Stimulated activated naive CD8-positive, alpha-beta T cell treated with anti-CD3 and anti-CD28 coated beads, Interleukin-15, amount 100 ng/mL, for 72 hours (primary cell): ENCODE data around the gene SMG9.
"Not testable (repeated sequence)": the region's sequence is repeated elsewhere in the genome, so short reads cannot be mapped to it uniquely, and the experiment has no call there.

Experiments used
- ATAC-seq: fragments of 150-1000 bp; cut with Tn5 transposase; 2 replicates; pipeline ENCODE4 v1.10.0; 2021; ENCODE audit warnings: mild to moderate bottlenecking, moderate library complexity
- DNase-seq, 2 donors: peaks; one replicate each; pipeline ENCODE4 v3.0.0; 2021 to 2022
- H3K27ac Mint-ChIP-seq, 2 donors: one replicate each; pipeline ENCODE4 v1.8.0; 2022; ENCODE audit warnings: mild to moderate bottlenecking in 2 of 2, mixed read lengths in 2 of 2, moderate library complexity in 2 of 2
- H3K27me3 Mint-ChIP-seq: one replicate; pipeline ENCODE4 v1.8.0; 2022; ENCODE audit warnings: mixed read lengths
- H3K4me1 Mint-ChIP-seq: one replicate; pipeline ENCODE4 v1.8.0; 2022; ENCODE audit warnings: mild to moderate bottlenecking, mixed read lengths
- H3K4me3 Mint-ChIP-seq, 2 donors: one replicate each; pipeline ENCODE4 v1.8.0; 2022; ENCODE audit warnings: mild to moderate bottlenecking in 2 of 2, mixed read lengths in 2 of 2, moderate library complexity in 1 of 2
- H3K9me3 Mint-ChIP-seq, 2 donors: one replicate each; pipeline ENCODE4 v1.8.0; 2022; ENCODE audit warnings: mixed read lengths in 2 of 2

The SMG9 gene

GRCh38 chr19:43783636-43784035, 28.9 kb upstream of the SMG9 start:
- no peak for ATAC-seq
- Mint-ChIP-seq H3K27ac (peak overlapping the region in 1 of 2 donors; percentile 72), H3K27me3 (peaks cover under 1% of the 10 kb centered on the region), H3K4me3 (peak overlapping the region; percentile 39 to 68), H3K9me3 (no peaks in the 10 kb centered on the region), H3K4me1 (peaks cover 58% of the 10 kb centered on the region)
- DNase-seq: no peak

GRCh38 chr19:43782689-43783231, 28.0 kb upstream of the SMG9 start:
- Mint-ChIP-seq H3K4me1 (peaks cover 67% of the 10 kb centered on the region), H3K27ac (peak overlapping the region; percentile 14 to 26), H3K27me3 (no peaks in the 10 kb centered on the region), H3K4me3 (peak overlapping the region; percentile 56 to 68), H3K9me3 (no peaks in the 10 kb centered on the region)
- ATAC-seq (no peak), DNase-seq (peak in 1 of 2 donors; percentile 39)

GRCh38 chr19:43782311-43782660, 27.5 kb upstream of the SMG9 start:
- Mint-ChIP-seq H3K27me3 (no peaks in the 10 kb centered on the region), H3K27ac (peak overlapping the region in 1 of 2 donors; percentile 26), H3K9me3 (no peaks in the 10 kb centered on the region), H3K4me3 (peak overlapping the region; percentile 56 to 64), H3K4me1 (peaks cover 72% of the 10 kb centered on the region)
- ATAC-seq (no peak), DNase-seq (peak in 1 of 2 donors; percentile 23)

DNA sequence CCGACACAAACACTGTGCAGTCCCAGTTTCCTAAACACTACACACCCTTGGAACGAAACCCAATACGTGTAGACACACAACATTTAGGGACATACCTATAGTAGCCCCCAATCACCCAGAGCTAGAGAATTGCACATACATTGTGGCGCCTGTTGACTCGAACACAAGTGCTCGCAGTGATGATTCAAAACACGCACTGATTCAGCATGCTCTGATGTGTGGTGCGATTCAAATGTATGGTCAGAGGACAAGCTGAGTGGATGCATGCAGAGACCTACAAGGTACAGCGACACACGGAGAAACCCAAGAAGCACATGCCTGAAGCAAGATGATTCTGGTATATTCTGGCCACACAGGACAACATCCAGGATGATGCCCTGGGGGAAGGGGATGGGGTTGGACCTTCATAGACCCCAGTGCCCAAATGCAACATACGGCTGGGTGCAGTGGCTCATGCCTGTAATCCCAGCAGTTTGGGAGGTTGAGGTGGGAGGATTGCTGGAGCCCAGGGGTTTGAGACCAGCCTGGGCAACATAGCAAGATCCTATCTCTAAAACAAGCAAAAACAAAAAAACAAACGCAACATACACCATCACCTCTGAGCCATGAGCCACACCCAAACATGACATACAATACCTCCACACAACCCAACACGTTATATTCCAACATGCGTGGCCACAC, 27.0 kb upstream of the SMG9 start:
- Mint-ChIP-seq H3K27me3 (no peaks in the 10 kb centered on the region), H3K4me1 (peaks cover 77% of the 10 kb centered on the region), H3K9me3 (no peaks in the 10 kb centered on the region), H3K27ac (no peak overlapping the region), H3K4me3 (peak overlapping the region; percentile 82 to 88)
- ATAC-seq (peak; percentile 2), DNase-seq (peak in 1 of 2 donors; percentile 36)

DNA sequence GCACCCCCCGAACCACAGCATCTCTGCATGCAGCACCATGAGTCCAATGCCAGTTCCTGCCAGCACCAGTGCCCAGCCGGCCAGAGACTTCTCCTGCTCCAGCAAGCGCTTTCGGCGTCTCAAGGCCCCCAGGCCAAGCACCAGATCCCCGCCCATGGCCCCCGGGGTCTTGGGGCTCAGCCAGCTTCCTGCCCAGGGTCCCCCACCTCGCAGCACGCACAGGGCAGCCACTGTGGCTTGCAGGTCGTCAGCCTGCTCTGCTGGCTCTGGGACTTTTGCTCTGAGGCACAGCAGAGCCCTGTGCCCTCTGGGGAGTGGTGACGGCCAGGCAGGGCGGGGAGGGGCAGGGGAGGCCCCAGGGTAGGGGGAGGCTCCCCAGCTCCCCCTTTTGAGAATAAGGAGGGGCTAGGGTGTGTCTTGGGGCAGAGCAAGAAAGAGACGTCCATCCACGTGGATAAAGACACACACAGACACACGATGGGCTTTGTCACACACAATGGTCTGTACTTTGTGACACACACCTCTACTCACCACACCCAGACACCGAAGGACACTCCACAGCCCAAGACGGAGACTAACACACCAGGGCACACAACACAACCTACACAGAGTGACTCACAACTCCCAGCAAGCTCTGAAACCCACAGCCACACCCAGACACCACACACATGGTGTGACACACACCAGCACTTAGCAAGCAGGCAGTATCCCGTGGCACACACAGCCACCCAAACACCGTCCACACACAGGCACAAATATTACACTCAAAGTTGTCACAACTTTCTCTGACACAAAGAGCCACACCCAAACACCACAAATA, 26.2 kb upstream of the SMG9 start, which contains the start of gene KCNN4:
TSS of gene KCNN4 (minus strand) at position 268 of the 820 bp plus-strand sequence. CDS start at position 156, 112 bp downstream.
- Mint-ChIP-seq H3K4me1 (peaks cover 85% of the 10 kb centered on the region), H3K27me3 (no peaks in the 10 kb centered on the region), H3K27ac (peak within 1 kb of the TSS; percentile 88 to 95), H3K9me3 (no peaks in the 10 kb centered on the region), H3K4me3 (peak within 1 kb of the TSS; percentile 82 to 88)
- DNase-seq (peak; percentile 60 to 79), ATAC-seq (peak; percentile 80)

DNA sequence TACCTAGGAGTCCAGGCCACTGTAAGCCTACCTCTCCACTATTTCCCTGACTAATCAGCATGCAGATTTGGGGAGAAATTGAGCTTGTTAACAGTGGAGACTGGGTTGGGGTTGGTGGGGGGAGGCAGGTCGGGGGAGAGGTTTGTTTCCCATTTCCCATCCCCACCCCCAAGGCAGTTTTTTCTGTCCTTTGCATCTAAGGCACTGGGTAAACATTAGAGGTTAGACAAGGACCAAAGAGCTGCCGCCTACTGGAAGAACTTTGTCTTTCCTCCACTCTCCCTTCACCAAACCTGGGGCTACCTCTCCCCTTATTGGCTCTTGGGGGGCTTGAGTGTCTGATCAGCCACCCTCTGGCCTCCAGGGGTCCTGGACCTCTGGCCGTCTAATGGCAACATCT, 25.1 kb upstream of the SMG9 start:
- DNase-seq (no peak), ATAC-seq (no peak)
- H3K27me3 Mint-ChIP-seq: no peaks in the 10 kb centered on the region
- H3K9me3 Mint-ChIP-seq: no peaks in the 10 kb centered on the region
- H3K4me3 Mint-ChIP-seq: peak overlapping the region; percentile 82 to 88
- H3K4me1 Mint-ChIP-seq: peaks cover 90% of the 10 kb centered on the region
- H3K27ac Mint-ChIP-seq: peak overlapping the region; percentile 56 to 95

GRCh38 chr19:43779147-43779819, 24.5 kb upstream of the SMG9 start:
- ATAC-seq (no peak), DNase-seq (no peak)
- Mint-ChIP-seq H3K4me1 (peaks cover 86% of the 10 kb centered on the region), H3K27me3 (no peaks in the 10 kb centered on the region), H3K4me3 (peak overlapping the region; percentile 82 to 88), H3K9me3 (no peaks in the 10 kb centered on the region), H3K27ac (peak overlapping the region; percentile 48 to 95)

- Mint-ChIP-seq H3K4me1 (peaks cover 80% of the 10 kb centered on the region), H3K4me3 (peak overlapping the region; percentile 82 to 88), H3K27me3 (no peaks in the 10 kb centered on the region), H3K9me3 (no peaks in the 10 kb centered on the region), H3K27ac (peak overlapping the region in 1 of 2 donors; percentile 95)
- no peak for ATAC-seq
- DNase-seq: no peak
Observed at GRCh38 chr19:43778651-43779050, 23.9 kb upstream of the SMG9 start.

DNA sequence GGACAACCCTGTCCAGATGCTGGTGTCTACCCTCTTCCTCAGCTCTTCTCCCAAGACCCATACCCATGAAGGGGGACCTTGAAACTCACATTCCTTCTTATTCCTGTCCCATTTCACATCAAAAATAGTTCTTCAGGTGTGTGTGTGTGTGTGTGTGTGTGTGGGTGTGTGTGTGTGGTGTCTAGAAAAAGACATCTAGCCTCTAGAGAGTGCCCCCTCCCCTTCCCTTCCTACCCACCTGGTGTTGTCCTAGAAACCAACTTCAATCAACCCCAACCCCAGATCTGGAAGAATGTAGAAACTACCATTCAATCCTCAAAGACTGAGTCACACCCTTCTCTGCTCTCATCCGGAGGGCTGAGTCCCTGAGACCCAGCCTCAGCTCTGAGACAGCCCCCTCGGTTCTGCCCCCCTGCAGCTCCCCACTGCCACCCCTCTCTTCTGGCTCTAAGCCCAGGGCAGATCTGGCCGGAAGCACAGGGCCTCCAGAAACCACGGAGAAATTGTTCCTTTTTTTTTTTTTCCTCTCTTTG, 22.5 kb upstream of the SMG9 start:
- Mint-ChIP-seq H3K4me1 (peaks cover 68% of the 10 kb centered on the region), H3K27ac (peak overlapping the region; percentile 22 to 77), H3K9me3 (no peaks in the 10 kb centered on the region), H3K27me3 (no peaks in the 10 kb centered on the region), H3K4me3 (peak overlapping the region; percentile 82 to 88)
- ATAC-seq (peak; percentile 44), DNase-seq (peak in 1 of 2 donors; percentile 44)

- H3K4me1 Mint-ChIP-seq: peaks cover 58% of the 10 kb centered on the region
- H3K4me3 Mint-ChIP-seq: peak overlapping the region; percentile 69 to 82
- ATAC-seq: peak; percentile 40
- peak overlapping the region in 1 of 2 donors; percentile 73 for H3K27ac Mint-ChIP-seq
- peak; percentile 38 to 70 for DNase-seq
- no peaks in the 10 kb centered on the region for H3K9me3 Mint-ChIP-seq
- no peaks in the 10 kb centered on the region for H3K27me3 Mint-ChIP-seq
Observed at GRCh38 chr19:43776286-43776685, 21.5 kb upstream of the SMG9 start.

- Mint-ChIP-seq H3K27me3 (no peaks in the 10 kb centered on the region), H3K4me1 (peaks cover 51% of the 10 kb centered on the region)
- ATAC-seq: no peak
Observed at GRCh38 chr19:43775299-43775890, 20.6 kb upstream of the SMG9 start.

DNA sequence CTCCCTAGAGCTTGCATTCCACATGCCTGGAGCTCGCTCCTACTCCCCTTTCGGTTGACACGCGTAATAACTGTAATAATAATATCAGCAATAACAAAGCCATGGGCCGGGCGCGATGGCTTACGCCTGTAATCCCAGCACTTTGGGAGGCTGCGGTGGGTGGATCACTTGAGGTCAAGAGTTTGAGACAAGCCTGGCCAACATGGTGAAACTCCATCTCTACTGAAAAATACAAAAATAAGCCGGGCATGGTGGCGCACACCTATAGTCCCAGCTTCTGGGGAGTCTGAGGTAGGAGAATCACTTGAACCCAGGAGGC, 20.1 kb upstream of the SMG9 start:
- not testable (repeated sequence) for H3K27me3 Mint-ChIP-seq, ATAC-seq, H3K27ac Mint-ChIP-seq, H3K4me3 Mint-ChIP-seq, H3K9me3 Mint-ChIP-seq, DNase-seq
- H3K4me1 Mint-ChIP-seq: peaks cover 51% of the 10 kb centered on the region

More at GRCh38 chr19:43775299-43775890, 20.6 kb upstream of the SMG9 start:
- Mint-ChIP-seq H3K4me3 (peak overlapping the region in 1 of 2 donors; percentile 8), H3K27ac (no peak overlapping the region), H3K9me3 (no peaks in the 10 kb centered on the region)
- no peak for DNase-seq

GRCh38 chr19:43774103-43774939, 19.6 kb upstream of the SMG9 start:
- ATAC-seq (no peak), DNase-seq (no peak)
- H3K4me1 Mint-ChIP-seq: peaks cover 48% of the 10 kb centered on the region
- no peaks in the 10 kb centered on the region for H3K9me3 Mint-ChIP-seq
- no peak overlapping the region for H3K4me3 Mint-ChIP-seq
- H3K27me3 Mint-ChIP-seq: no peaks in the 10 kb centered on the region
- no peak overlapping the region for H3K27ac Mint-ChIP-seq

- Mint-ChIP-seq H3K4me1 (peaks cover 50% of the 10 kb centered on the region), H3K27me3 (no peaks in the 10 kb centered on the region), H3K4me3 (no peak overlapping the region), H3K9me3 (no peaks in the 10 kb centered on the region), H3K27ac (no peak overlapping the region)
- no peak for DNase-seq
- no peak for ATAC-seq
Observed at GRCh38 chr19:43773725-43774102, 19.0 kb upstream of the SMG9 start.
